ENCODE measurements around the gene PLXNA4. TPM values are rescaled to one million over a fixed set of nuclear protein-coding genes. Genes with fewer than 3 reads are reported as not detected.

The PLXNA4 gene
- total RNA-seq, 1 donor from 2014 or later, result 13.6 TPM

- DNase-seq (ENCODE audit: extremely low spot score, unreplicated experiment), result no peak
- Mint-ChIP-seq H3K4me1 (ENCODE audit: unreplicated experiment) (peaks cover 6% of the 10 kb centered on the region), H3K9me3 (no peaks in the 10 kb centered on the region), H3K4me3 (no peak overlapping the region), H3K27me3 (peaks cover 24% of the 10 kb centered on the region), H3K27ac (no peak overlapping the region), H3K36me3 (no peaks in the 10 kb centered on the region)
- TF ChIP-seq CTCF (conservative IDR thresholded peaks at IDR 0.05), result no peak
Measured at GRCh38 chr7:132532281-132532680, 44.0 kb downstream of the PLXNA4 start.

- no peak for TF ChIP-seq CTCF (conservative IDR thresholded peaks at IDR 0.05)
- Mint-ChIP-seq H3K27me3 (peaks cover 21% of the 10 kb centered on the region), H3K9me3 (no peaks in the 10 kb centered on the region), H3K4me3 (no peak overlapping the region), H3K4me1 (ENCODE audit: unreplicated experiment) (peaks cover 5% of the 10 kb centered on the region), H3K36me3 (no peaks in the 10 kb centered on the region), H3K27ac (no peak overlapping the region)
- DNase-seq (ENCODE audit: extremely low spot score, unreplicated experiment), result no peak
Measured at GRCh38 chr7:132531562-132531961, 44.7 kb downstream of the PLXNA4 start.

GRCh38 chr7:132528695-132529094, 47.6 kb downstream of the PLXNA4 start:
- peaks cover 11% of the 10 kb centered on the region for H3K27me3 Mint-ChIP-seq
- H3K9me3 Mint-ChIP-seq, result no peaks in the 10 kb centered on the region
- no peaks in the 10 kb centered on the region for H3K36me3 Mint-ChIP-seq
- TF ChIP-seq CTCF (conservative IDR thresholded peaks at IDR 0.05), result no peak
- no peaks in the 10 kb centered on the region for H3K4me1 Mint-ChIP-seq (ENCODE audit: unreplicated experiment)
- H3K4me3 Mint-ChIP-seq, result no peak overlapping the region
- no peak for DNase-seq (ENCODE audit: extremely low spot score, unreplicated experiment)
- no peak overlapping the region for H3K27ac Mint-ChIP-seq

- Mint-ChIP-seq H3K27ac (no peak overlapping the region), H3K4me3 (no peak overlapping the region), H3K36me3 (no peaks in the 10 kb centered on the region), H3K4me1 (ENCODE audit: unreplicated experiment) (no peaks in the 10 kb centered on the region), H3K9me3 (no peaks in the 10 kb centered on the region), H3K27me3 (peaks cover 8% of the 10 kb centered on the region)
- TF ChIP-seq CTCF (conservative IDR thresholded peaks at IDR 0.05), result no peak
- no peak for DNase-seq (ENCODE audit: extremely low spot score, unreplicated experiment)
Measured at GRCh38 chr7:132527467-132528410, 48.5 kb downstream of the PLXNA4 start.

- no peak for DNase-seq (ENCODE audit: extremely low spot score, unreplicated experiment)
- no peaks in the 10 kb centered on the region for H3K36me3 Mint-ChIP-seq
- no peaks in the 10 kb centered on the region for H3K9me3 Mint-ChIP-seq
- H3K27me3 Mint-ChIP-seq, result peaks cover 5% of the 10 kb centered on the region
- H3K4me1 Mint-ChIP-seq (ENCODE audit: unreplicated experiment), result no peaks in the 10 kb centered on the region
- no peak for TF ChIP-seq CTCF (conservative IDR thresholded peaks at IDR 0.05)
- H3K4me3 Mint-ChIP-seq, result no peak overlapping the region
- no peak overlapping the region for H3K27ac Mint-ChIP-seq
Measured at GRCh38 chr7:132526111-132526740, 50.0 kb downstream of the PLXNA4 start.

Measured in type B pancreatic cell (in vitro differentiated cells).